ENCODE data around the gene CCT8.
"Not testable (repeated sequence)": the region's sequence is repeated elsewhere in the genome, so short reads cannot be mapped to it uniquely, and the experiment has no call there.

Gene CCT8

DNA sequence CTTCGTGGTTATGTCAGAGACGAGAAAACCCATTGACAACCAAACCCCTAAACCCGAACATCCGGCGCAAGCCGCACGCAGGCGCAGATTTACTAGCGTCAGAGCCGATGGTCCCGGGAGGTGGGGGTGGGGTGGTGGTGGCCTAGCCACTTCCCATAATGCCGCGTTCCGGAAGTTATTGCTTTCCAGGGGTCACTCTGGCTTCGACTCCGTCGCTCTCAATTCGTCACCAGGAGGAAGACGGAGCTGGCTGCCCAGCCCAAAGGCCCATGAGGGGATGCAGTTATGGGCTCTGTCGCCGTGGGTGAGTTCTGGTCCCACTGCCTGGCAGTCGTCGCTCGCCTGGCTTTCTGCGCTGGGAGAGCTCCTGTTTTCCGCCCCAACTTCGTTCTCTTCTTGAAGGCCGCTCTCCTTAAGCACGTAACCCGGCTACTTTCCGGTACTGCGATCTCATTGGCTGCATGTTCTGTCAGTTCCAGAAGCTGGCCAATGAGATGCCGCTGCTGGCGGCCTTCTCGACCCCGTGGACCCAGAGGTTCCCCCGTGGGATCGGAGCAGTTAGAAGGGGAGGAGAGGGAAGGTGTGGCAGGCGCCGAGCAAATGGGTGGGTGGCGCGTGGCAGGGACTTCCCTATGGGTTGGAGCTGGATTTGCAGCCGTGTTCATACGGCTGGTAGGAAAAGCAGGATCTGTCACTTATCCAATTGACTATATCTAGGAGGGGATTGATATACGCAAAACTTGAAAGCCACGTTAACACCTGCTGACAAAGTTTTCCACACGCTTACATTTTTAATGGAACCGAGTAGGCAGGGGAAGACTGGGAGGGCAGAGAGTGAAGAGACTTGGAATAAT, 48.7 kb downstream of the CCT8 start, which contains the start of gene USP16:
Gene USP16 (plus strand): TSS at position 195 of the 854 bp plus-strand sequence. CDS start 3,246 bp downstream, outside the sequence.
- peak; percentile 80 for DNase-seq (ENCODE audit: insufficient read length, low spot score)
- FAIRE-seq: peak; percentile 96

DNA sequence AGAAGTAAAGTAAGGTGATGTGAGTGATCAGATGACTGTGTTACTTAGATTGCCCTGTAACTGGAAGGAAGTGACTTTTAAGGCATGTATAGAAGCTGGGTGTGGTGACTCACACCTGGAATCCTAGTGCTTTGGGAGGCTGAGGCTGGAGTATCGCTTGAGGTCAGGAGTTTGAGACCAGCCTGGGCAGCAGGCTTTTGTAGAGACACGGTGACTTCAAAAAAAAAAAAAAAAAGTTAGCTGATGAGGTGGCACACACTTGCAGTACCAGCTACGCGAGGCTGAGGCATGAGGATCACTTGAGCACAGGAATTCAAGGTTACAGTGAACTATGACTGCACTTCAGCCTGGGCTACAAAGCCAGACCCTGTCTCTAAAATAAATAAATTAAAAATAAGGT, 51.3 kb downstream of the CCT8 start:
- DNase-seq (ENCODE audit: insufficient read length, low spot score) (no peak), FAIRE-seq (no peak)

DNA sequence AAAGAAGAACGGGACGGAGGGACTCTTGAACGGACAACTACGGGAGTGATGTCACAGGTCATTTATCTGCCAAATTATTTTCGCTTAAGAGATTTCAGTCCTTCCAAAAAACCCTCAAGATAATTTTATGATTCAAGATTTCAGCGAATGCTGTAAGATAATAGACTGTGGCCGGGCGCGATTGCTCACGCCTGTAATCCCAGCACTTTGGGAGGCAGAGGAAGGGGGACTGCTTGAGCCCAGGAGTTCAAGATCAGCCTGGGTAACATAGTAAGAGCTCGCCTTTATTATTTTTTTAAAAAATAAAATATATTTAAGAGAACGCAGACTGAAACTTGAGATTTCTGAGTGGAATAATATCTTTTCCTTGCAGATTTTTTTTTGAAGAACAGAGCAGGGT, 54.9 kb downstream of the CCT8 start:
- no peak for FAIRE-seq
- no peak for DNase-seq (ENCODE audit: insufficient read length, low spot score)

DNA sequence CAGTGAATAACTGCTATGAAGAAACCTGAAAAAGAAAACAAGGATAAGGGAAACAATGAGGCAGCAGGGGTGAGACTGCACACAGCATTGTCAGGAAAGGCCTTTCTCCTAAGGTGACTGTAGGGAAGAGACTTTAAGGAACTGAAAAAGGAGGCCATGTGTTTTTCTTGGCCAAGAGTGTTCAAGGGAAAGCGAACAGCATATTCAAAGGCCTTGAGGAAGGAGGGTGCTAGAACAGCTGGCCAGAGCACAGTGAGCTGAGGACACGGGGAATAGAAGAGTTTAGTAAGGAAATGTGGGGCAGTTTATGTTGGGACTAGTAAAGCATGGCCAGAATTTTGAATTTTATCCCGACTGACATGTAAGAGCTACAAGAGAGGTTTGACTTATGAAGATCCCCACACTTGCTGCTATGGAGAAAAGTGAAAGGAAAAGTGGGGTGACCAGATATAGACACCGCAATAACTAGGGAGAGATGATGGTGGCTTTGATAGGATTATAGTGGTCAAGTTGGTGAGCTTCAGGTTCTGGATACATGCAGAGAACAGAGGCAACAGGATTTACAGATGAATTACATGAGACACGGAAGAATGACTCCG, 55.7 kb downstream of the CCT8 start:
- DNase-seq (ENCODE audit: insufficient read length, low spot score): no peak
- FAIRE-seq: peak; percentile 64

DNA sequence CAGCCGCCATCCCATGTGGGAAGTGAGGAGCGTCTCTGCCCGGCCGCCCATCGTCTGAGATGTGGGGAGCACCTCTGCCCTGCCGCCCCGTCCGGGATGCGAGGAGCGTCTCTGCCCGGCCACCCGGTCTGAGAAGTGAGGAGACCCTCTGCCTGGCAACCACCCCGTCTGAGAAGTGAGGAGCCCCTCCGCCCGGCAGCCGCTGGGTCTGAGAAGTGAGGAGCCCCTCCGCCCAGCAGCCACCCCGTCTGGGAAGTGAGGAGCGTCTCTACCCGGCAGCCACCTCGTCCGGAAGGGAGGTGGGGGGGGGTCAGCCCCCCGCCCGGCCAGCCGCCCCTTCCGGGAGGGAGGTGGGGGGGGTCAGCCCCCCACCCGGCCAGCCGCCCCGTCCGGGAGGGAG, 62.2 kb downstream of the CCT8 start:
- not testable (repeated sequence) for FAIRE-seq; DNase-seq (ENCODE audit: insufficient read length, low spot score)

DNA sequence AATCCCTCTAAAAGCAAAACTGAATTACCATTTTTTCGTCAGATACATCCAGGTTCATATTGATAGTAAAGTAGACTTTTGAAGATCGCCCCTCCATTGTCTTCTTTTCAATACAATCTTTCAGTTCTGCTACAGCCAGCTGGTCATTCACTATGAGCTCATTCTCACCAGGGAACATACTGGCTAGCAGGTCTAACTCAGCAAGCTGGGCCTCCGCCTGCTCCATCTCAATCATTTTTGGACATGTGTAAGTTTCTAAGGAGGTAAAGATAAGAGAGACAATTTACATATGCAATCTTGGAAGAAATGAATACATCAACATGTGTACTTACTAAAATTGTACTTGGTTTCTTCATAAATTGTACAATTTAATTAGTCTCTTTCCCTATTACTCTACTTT, 65.1 kb downstream of the CCT8 start:
- FAIRE-seq: no peak

DNA sequence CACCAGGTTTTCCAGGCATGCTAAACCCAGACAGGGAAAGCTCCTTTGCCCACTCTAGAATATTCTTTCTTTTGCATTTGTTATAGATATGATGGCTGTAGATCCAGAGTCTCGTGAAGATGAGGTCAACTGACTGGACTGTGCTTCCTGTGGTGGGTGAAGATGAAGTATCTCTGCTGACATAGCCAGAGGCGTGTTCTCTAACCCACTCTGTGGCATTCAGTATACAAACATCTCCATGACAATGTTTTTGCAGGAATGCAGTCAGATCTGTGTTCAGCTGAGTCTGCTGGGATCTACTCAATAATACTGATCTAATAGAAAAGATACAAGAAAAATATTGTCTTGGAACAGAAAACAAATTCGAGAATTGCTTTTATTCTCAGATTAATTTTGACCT, 65.6 kb downstream of the CCT8 start:
- no peak for FAIRE-seq
- DNase-seq (ENCODE audit: insufficient read length, low spot score): no peak

More for the DNA sequence above, 65.1 kb downstream of the CCT8 start:
- DNase-seq (ENCODE audit: insufficient read length, low spot score): no peak

DNA sequence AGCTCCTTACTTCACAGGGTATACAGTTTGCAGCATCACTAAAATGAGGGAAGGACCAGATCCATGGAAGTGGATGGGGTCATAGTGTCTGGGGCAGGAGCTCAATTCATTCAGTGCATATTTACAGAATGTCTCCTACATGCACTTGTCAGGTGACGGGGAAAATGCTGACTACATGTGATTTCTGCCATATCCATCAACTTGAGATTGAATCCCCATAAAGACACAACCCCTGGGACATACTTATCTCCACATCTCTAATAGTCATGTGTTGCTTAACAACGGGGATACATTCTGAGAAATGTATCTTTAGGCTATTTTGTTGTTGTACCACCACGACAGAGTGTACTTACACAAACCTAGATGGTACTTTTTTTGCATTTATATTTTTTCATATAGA, 66.3 kb downstream of the CCT8 start:
- FAIRE-seq (no peak), DNase-seq (ENCODE audit: insufficient read length, low spot score) (no peak)

Data from GM19239 (cell line).